HepG2 (cell line): ENCODE data around the gene SMC6. TPM values are rescaled to one million over a fixed set of nuclear protein-coding genes. Genes with fewer than 3 reads are reported as not detected.

Experiments
- ATAC-seq: fragments of 200-7000 bp; cut with Tn5 transposase; 3 replicates; pipeline ENCODE4 v1.9.1; 2020; ENCODE audit warnings: mild to moderate bottlenecking, moderate library complexity
- Bru-seq: library from RNA; stranded (reverse); fragments of 400-500 nt; gene quantifications from one replicate; lab custom pipeline; 2021; lab: Mats Ljungman, UMichigan
- BruChase-seq, 2 experiments: library from RNA; stranded (reverse); fragments of 400-500 nt; gene quantifications; one replicate each; lab custom pipeline; 2021; lab: Mats Ljungman, UMichigan
- BruUV-seq: library from RNA; stranded (reverse); fragments of 400-500 nt; replicated peaks from 2 replicates; lab custom pipeline; 2021; lab: Mats Ljungman, UMichigan
- CTCF ChIA-PET: fragments of 300-600 bp; formaldehyde crosslinking; extraction: SDS; loops from one replicate; lab custom pipeline; 2021; ENCODE audit warnings: low total read pairs, inconsistent platforms, low intra/inter-chr PET ratio; lab: Yijun Ruan, JAX
- POLR2A ChIA-PET: fragments of 350-600 bp; sonication (Branson Sonifier 250); formaldehyde crosslinking; loops from one replicate; lab custom pipeline; 2020; ENCODE audit warnings: antibody characterized with exemption, inconsistent platforms; lab: Yijun Ruan, JAX
- DNase-seq: peaks from one replicate; pipeline ENCODE4 v3.0.0-alpha.2; 2015; ENCODE audit warnings: low spot score
- FAIRE-seq: peaks from 3 replicates; lab custom pipeline; 2011; peaks lifted over from hg19 to GRCh38; lab: Jason Lieb, UNC
- H2AFZ ChIP-seq: one replicate; pipeline ENCODE4 v1.6.1; 2011; ENCODE audit warnings: low read length, inconsistent platforms
- H3K27ac ChIP-seq: fragments of 300-600 bp; 3 replicates; pipeline ENCODE4 v1.8.0; 2011; ENCODE audit warnings: mixed run types, mild to moderate bottlenecking, mixed read lengths, low read length, inconsistent platforms; ENCODE audit not compliant: insufficient read depth; ENCODE audit errors: extremely low read length
- H3K27me3 ChIP-seq, 2 experiments: fragments of 200-600 bp in 1 of 2; 2 replicates in 1 of 2; 3 replicates in 1 of 2; pipeline versions ENCODE4 v1.6.0 to v1.8.0; 2011; ENCODE audit warnings: low read length in 2 of 2, mild to moderate bottlenecking in 2 of 2, moderate library complexity in 2 of 2, inconsistent platforms in 1 of 2; ENCODE audit not compliant: insufficient read depth in 2 of 2, control insufficient read depth in 1 of 2
- H3K36me3 ChIP-seq, 2 experiments: fragments of 200-600 bp in 1 of 2; replicated peaks in 1 of 2; 2 replicates in 1 of 2; 3 replicates in 1 of 2; pipeline versions ENCODE4 v1.5.1 to v1.8.0; 2011; ENCODE audit warnings: low read length in 2 of 2, inconsistent platforms in 1 of 2; ENCODE audit not compliant: insufficient read depth in 2 of 2, control insufficient read depth in 1 of 2
- H3K4me1 ChIP-seq: 2 replicates; pipeline ENCODE4 v1.5.1; 2012; ENCODE audit warnings: low read length, inconsistent platforms; ENCODE audit not compliant: insufficient read depth
- H3K4me2 ChIP-seq: 2 replicates; pipeline ENCODE4 v1.6.0; 2011; ENCODE audit warnings: low read depth, low read length, inconsistent platforms
- H3K4me3 ChIP-seq, 3 experiments: fragments of 200-600 bp in 1 of 3; sonication (generic), shearing (Covaris generic) in 1 of 3; replicated peaks in 1 of 3; 2 replicates each; pipeline ENCODE4 v1.5.1; 2011 to 2016; ENCODE audit warnings: low read length in 3 of 3, inconsistent platforms in 2 of 3, low read depth in 2 of 3, mild to moderate bottlenecking in 2 of 3, control low read depth in 1 of 3, mixed read lengths in 1 of 3; ENCODE audit not compliant: insufficient read depth in 1 of 3
- H3K79me2 ChIP-seq: one replicate; pipeline ENCODE4 v1.6.1; 2011; ENCODE audit warnings: low read length, inconsistent platforms; ENCODE audit not compliant: insufficient read depth
- H3K9ac ChIP-seq: 2 replicates; pipeline ENCODE4 v1.6.0; 2011; ENCODE audit warnings: mild to moderate bottlenecking, low read depth, low read length, inconsistent platforms; ENCODE audit not compliant: insufficient read depth
- H3K9me3 ChIP-seq: 2 replicates; pipeline ENCODE4 v1.5.1; 2012; ENCODE audit warnings: mild to moderate bottlenecking, low read length
- H4K20me1 ChIP-seq: 2 replicates; pipeline ENCODE4 v1.6.0; 2011; ENCODE audit warnings: inconsistent platforms, mild to moderate bottlenecking, low read length, moderate library complexity; ENCODE audit not compliant: insufficient read depth
- AGO1 ChIP-seq: fragments of 200-400 bp; formaldehyde crosslinking; IDR thresholded peaks from 2 replicates; pipeline ENCODE4 v1.6.1; 2017; ENCODE audit warnings: mild to moderate bottlenecking, low read depth, low read length, moderate library complexity; ENCODE audit not compliant: poor library complexity, severe bottlenecking
- AKAP8 ChIP-seq: sonication (generic); formaldehyde crosslinking; IDR thresholded peaks from 2 replicates; pipeline ENCODE4 v1.5.1; 2020; ENCODE audit warnings: mild to moderate bottlenecking, missing genetic modification reagents
- GPN1 ChIP-seq: sonication (generic); formaldehyde crosslinking; IDR thresholded peaks from 2 replicates; pipeline ENCODE4 v1.5.1; 2020; ENCODE audit warnings: missing genetic modification reagents, borderline replicate concordance
- MIER3 ChIP-seq: IDR thresholded peaks from 2 replicates; pipeline ENCODE4 v1.6.1; 2016; ENCODE audit warnings: missing compliant biosample characterization, borderline replicate concordance
- NFRKB ChIP-seq: fragments of 450-650 bp; IDR thresholded peaks from 2 replicates; pipeline ENCODE4 v1.6.1; 2017
- WGBS: methylation state at CpG from one replicate; pipeline ENCODE4 v1.1.6; 2017; ENCODE audit warnings: low lambda C conversion rate; 5-methylcytosine and 5-hydroxymethylcytosine counted together
- in situ Hi-C: cut with HindIII; loops from 2 replicates; pipeline ENCODE4 v1.10.0; 2017; ENCODE audit warnings: low pct_unique_long_range_greater_than_20kb; ENCODE audit not compliant: extremely low pct_ligation_motif_present
- intact Hi-C: fragments of 100-400 bp; cut with micrococcal nuclease; formaldehyde crosslinking; loops from one replicate; pipeline ENCODE4 v1.10.0; 2022; ENCODE audit not compliant: unreplicated experiment
- long read RNA-seq, 2 experiments: library from RNA in 1 of 2; library from polyadenylated mRNA in 1 of 2; stranded (forward) in 1 of 2; unstranded in 1 of 2; transcript quantifications; one replicate each; pipeline ENCODE4 v2.0.0, GENCODE V29; 2019 to 2022
- polyA minus RNA-seq, 3 experiments: library from RNA; depleted of rRNA, polyadenylated mRNA; stranded (reverse); fragments of >200 nt; gene quantifications; 2 replicates each; pipeline ENCODE4 v1.2.3, GENCODE V29; 2011; ENCODE audit warnings: low replicate concordance in 1 of 3
- polyA plus RNA-seq, 8 experiments: library from polyadenylated mRNA; depleted of rRNA in 3 of 8; stranded (reverse) in 7 of 8; unstranded in 1 of 8; fragments of >200 nt; fragmentation: Illumina TruSeq in 4 of 8; extraction: Trizol in 4 of 8; gene quantifications; 2 replicates each; pipeline versions ENCODE4 v1.2.1 to v1.2.3, GENCODE V29; 2011 to 2016; ENCODE audit warnings: low read depth in 4 of 8, missing spikeins in 1 of 8, mixed read lengths in 1 of 8; ENCODE audit not compliant: insufficient read depth in 1 of 8
- total RNA-seq, 5 experiments: library from RNA; depleted of rRNA; stranded (reverse); fragments of >200 nt; fragmentation: Illumina TruSeq; extraction: Trizol; gene quantifications; 2 replicates each; pipeline ENCODE4 v1.2.3, GENCODE V29; 2016; ENCODE audit warnings: low read depth in 1 of 5
- TF ChIP-seq, protein P1 (sequence below): sonication (generic); formaldehyde crosslinking; IDR thresholded peaks from 2 replicates; pipeline ENCODE4 v1.4.0; 2020; ENCODE audit warnings: missing genetic modification reagents, borderline replicate concordance

The SMC6 gene, protein sequence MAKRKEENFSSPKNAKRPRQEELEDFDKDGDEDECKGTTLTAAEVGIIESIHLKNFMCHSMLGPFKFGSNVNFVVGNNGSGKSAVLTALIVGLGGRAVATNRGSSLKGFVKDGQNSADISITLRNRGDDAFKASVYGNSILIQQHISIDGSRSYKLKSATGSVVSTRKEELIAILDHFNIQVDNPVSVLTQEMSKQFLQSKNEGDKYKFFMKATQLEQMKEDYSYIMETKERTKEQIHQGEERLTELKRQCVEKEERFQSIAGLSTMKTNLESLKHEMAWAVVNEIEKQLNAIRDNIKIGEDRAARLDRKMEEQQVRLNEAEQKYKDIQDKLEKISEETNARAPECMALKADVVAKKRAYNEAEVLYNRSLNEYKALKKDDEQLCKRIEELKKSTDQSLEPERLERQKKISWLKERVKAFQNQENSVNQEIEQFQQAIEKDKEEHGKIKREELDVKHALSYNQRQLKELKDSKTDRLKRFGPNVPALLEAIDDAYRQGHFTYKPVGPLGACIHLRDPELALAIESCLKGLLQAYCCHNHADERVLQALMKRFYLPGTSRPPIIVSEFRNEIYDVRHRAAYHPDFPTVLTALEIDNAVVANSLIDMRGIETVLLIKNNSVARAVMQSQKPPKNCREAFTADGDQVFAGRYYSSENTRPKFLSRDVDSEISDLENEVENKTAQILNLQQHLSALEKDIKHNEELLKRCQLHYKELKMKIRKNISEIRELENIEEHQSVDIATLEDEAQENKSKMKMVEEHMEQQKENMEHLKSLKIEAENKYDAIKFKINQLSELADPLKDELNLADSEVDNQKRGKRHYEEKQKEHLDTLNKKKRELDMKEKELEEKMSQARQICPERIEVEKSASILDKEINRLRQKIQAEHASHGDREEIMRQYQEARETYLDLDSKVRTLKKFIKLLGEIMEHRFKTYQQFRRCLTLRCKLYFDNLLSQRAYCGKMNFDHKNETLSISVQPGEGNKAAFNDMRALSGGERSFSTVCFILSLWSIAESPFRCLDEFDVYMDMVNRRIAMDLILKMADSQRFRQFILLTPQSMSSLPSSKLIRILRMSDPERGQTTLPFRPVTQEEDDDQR
- total RNA-seq (2016; rRNA removed; fragmentation: Illumina TruSeq; extraction: Trizol) = 55.3 and 69.4 TPM in 2 replicates
- 14.4 and 14.5 TPM in 2 replicates for total RNA-seq (2016; cell fraction: cytosol; rRNA removed; fragmentation: Illumina TruSeq; extraction: Trizol; ENCODE audit: low read depth)
- total RNA-seq (2016; cell fraction: insoluble cytoplasmic fraction; rRNA removed; fragmentation: Illumina TruSeq; extraction: Trizol) = 52.1 and 68.7 TPM in 2 replicates
- 26.1 and 32.5 TPM in 2 replicates for total RNA-seq (2016; cell fraction: membrane; rRNA removed; fragmentation: Illumina TruSeq; extraction: Trizol)
- 75.8 and 81.7 TPM in 2 replicates for total RNA-seq (2016; cell fraction: nucleus; rRNA removed; fragmentation: Illumina TruSeq; extraction: Trizol)
- polyA plus RNA-seq (2011; rRNA removed) = 15.2 and 18.9 TPM in 2 replicates
- polyA plus RNA-seq (2011; cell fraction: cytosol; rRNA removed) = 4.3 and 5.9 TPM in 2 replicates
- 26.5 and 26.6 TPM in 2 replicates for polyA plus RNA-seq (2011; cell fraction: nucleus; rRNA removed)
- 20.2 and 23.1 TPM in 2 replicates for polyA plus RNA-seq (2012)
- 1.1 and 1.3 TPM in 2 replicates for polyA plus RNA-seq (2016; cell fraction: cytosol; fragmentation: Illumina TruSeq; extraction: Trizol; ENCODE audit: low read depth)
- polyA plus RNA-seq (2016; cell fraction: insoluble cytoplasmic fraction; fragmentation: Illumina TruSeq; extraction: Trizol; ENCODE audit: low read depth) = 48.7 and 51.1 TPM in 2 replicates
- 3.5 and 3.7 TPM in 2 replicates for polyA plus RNA-seq (2016; cell fraction: membrane; fragmentation: Illumina TruSeq; extraction: Trizol; ENCODE audit: low read depth)
- polyA plus RNA-seq (2016; cell fraction: nucleus; fragmentation: Illumina TruSeq; extraction: Trizol; ENCODE audit: insufficient read depth, low read depth) = 95.1 and 101 TPM in 2 replicates
- polyA minus RNA-seq (2011; rRNA and poly(A)+ RNA removed; ENCODE audit: low replicate concordance) = 11.0 and 14.6 TPM in 2 replicates
- polyA minus RNA-seq (2011; cell fraction: cytosol; rRNA and poly(A)+ RNA removed) = 13.0 and 15.1 TPM in 2 replicates
- polyA minus RNA-seq (2011; cell fraction: nucleus; rRNA and poly(A)+ RNA removed) = 65.0 and 69.2 TPM in 2 replicates
- Bru-seq, nascent RNA = percentile 74 among the genes with signal in this experiment
- BruChase-seq, experiment 1, labeled RNA remaining after a 6-hour chase = percentile 75 among the genes with signal in this experiment
- percentile 75 among the genes with signal in this experiment for BruChase-seq, experiment 2, labeled RNA remaining after a 2-hour chase
- long read RNA-seq, experiment 1, partial matches to known transcripts = 19 of 24 reads
- long read RNA-seq, experiment 1, other reads (novel, unspliced or antisense) = 5 of 24 reads
- long read RNA-seq, experiment 2, full-length matches to known transcripts = 8 of 30 reads
- long read RNA-seq, experiment 2, partial matches to known transcripts = 14 of 30 reads
- long read RNA-seq, experiment 2, other reads (novel, unspliced or antisense) = 8 of 30 reads

DNA sequence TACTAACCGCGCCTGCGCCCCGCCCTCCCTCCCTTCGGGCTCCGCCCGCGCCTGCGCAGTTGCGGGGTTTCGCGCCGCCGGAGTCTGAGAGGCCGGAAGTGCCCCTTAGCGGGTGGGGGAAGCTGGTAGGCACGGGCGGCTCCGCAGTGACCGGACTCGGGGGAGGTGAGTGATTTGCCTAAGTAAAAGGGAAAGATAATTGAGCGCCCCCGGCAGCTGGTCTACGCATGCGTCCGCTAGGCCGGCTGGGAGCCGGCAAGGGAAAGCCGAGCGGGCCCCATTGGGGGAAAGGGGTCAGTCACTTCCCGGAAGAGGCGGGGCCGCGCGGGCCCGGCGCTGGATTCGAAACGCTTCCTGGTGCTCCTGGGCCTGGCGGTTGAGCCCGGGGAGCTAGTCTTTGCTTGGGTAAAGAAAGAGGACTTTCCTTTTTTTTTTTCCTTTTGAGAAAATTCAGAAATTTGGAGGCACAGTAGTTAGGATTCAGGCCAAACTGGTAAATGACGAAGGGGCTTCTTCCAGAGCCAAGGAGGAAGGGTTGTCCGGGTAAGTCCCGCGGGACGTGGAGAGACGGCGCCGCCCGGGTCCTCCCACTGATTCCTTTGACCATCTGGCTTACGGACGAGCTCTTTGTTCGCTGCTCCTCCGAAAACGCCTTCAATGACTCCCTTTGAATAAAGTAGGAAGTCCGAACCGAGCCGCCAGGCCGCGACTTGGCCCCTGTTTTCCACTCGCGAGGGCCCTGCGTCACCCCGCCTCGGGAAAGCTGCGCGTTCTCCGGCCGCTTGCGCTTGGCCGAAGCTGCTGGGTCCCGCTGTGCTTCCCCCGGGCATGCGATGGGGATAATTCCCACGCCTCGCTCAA, at the start of gene SMC6, which contains the start of gene GEN1:
SMC6 (minus strand) TSS at position 8 of the 861 bp plus-strand sequence. CDS start 7,864 bp downstream, outside the sequence.
GEN1 (plus strand) TSS at position 336 of the 861 bp plus-strand sequence. CDS start 5,806 bp downstream, outside the sequence.
- Histone ChIP-seq H3K4me3 (peak within 1 kb of the TSS; percentile 82 to 95 (median 93)), H3K27me3 (no peaks in the 10 kb centered on the region; a peak in 1 of 5 replicates), H4K20me1 (no peaks in the 10 kb centered on the region), H3K4me2 (peak within 1 kb of the TSS; percentile 88), H3K9ac (peak within 1 kb of the TSS; percentile 97), H3K36me3 (no peaks in the 10 kb centered on the region), H2AFZ (peak within 1 kb of the TSS; percentile 34), H3K27ac (peak within 1 kb of the TSS; percentile 99), H3K4me1 (peaks cover 54% of the 10 kb centered on the region), H3K9me3 (no peaks in the 10 kb centered on the region), H3K79me2 (peaks cover 80% of the 10 kb centered on the region)
- no TSS peak for BruUV-seq
- intact Hi-C loops = loop anchor here (2.0 to 5.0 kb wide), 2 partner anchors 35 to 212 kb away; partner anchors contain the start of gene VSNL1
- ChIA-PET CTCF (no interaction called here), POLR2A (interaction anchor here (0.8 to 1.7 kb wide), 4 partner anchors 11 to 214 kb away, joined by 3 to 5 read pairs (median 3); partner anchors contain the start of gene VSNL1)
- in situ Hi-C loops = loop anchor here (10.0 kb wide), 1 partner anchor 209 kb away; the partner anchor contains the start of gene VSNL1
- peak; percentile 92 for DNase-seq
- peak; percentile 88 for ATAC-seq
- WGBS = 1% methylated on average over 44 of the region's 76 CpGs
- FAIRE-seq = no peak
- TF ChIP-seq AGO1 = peak; percentile 20
- TF ChIP-seq NFRKB = no peak
- TF ChIP-seq AKAP8 (CRISPR knock-in tag) = no peak
- no peak for TF ChIP-seq GPN1 (CRISPR knock-in tag)
- peak; percentile 28; the same call in 1 of the 2 replicates for TF ChIP-seq MIER3 (CRISPR knock-in tag)
- TF ChIP-seq, protein P1, sequence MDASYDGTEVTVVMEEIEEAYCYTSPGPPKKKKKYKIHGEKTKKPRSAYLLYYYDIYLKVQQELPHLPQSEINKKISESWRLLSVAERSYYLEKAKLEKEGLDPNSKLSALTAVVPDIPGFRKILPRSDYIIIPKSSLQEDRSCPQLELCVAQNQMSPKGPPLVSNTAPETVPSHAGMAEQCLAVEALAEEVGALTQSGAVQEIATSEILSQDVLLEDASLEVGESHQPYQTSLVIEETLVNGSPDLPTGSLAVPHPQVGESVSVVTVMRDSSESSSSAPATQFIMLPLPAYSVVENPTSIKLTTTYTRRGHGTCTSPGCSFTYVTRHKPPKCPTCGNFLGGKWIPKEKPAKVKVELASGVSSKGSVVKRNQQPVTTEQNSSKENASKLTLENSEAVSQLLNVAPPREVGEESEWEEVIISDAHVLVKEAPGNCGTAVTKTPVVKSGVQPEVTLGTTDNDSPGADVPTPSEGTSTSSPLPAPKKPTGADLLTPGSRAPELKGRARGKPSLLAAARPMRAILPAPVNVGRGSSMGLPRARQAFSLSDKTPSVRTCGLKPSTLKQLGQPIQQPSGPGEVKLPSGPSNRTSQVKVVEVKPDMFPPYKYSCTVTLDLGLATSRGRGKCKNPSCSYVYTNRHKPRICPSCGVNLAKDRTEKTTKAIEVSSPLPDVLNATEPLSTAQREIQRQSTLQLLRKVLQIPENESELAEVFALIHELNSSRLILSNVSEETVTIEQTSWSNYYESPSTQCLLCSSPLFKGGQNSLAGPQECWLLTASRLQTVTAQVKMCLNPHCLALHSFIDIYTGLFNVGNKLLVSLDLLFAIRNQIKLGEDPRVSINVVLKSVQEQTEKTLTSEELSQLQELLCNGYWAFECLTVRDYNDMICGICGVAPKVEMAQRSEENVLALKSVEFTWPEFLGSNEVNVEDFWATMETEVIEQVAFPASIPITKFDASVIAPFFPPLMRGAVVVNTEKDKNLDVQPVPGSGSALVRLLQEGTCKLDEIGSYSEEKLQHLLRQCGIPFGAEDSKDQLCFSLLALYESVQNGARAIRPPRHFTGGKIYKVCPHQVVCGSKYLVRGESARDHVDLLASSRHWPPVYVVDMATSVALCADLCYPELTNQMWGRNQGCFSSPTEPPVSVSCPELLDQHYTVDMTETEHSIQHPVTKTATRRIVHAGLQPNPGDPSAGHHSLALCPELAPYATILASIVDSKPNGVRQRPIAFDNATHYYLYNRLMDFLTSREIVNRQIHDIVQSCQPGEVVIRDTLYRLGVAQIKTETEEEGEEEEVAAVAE = no peak
